ENCODE measurements around the gene POLH. TPM values are rescaled to one million over a fixed set of nuclear protein-coding genes. Genes with fewer than 3 reads are reported as not detected.

The POLH gene
- total and polyA plus RNA-seq, 9 of the 15 experiments (the other 6 are each of a cell fraction or from before 2014, with no cell fraction given) = 5.8 to 31.6 (median 20.6) TPM

DNA sequence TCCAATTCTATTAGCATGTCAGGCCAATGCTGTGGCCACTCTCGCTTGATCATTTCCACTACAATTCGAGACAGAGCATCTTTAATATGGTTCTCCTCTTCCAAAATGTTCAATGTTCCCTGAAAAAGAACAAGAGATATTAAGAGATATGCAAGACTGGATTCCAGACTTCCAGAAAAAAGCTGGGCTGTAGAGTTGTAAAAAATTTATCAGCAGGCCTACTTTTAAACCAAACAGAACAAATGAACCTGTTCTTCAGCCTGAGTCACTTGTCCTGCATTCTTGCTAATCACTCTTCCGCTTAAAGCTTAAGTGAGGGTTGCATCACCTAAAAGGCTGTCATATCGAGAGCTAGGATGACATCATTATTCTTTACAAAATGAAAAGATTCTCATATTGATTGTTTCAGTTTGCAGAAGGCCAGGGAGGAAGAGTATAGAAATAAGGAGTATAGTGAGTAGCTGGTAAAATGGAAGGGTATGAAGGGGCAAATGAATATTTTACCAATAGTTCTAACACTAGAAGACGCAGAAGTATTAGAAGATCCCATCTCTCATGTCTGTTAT is 5.0 kb upstream of the POLH start (continued):
- TF ChIP-seq RHOXF2B (CRISPR knock-in tag; conservative IDR thresholded peaks at IDR 0.05) (no peak), OTX1 (CRISPR knock-in tag; IDR thresholded peaks at IDR 0.05) (no peak), GTF2A2 (tag; IDR thresholded peaks at IDR 0.05) (peak; percentile 50; the same call in 1 of the 2 replicates), ZEB2 (IDR thresholded peaks at IDR 0.05) (no peak; the same call in 1 of the 2 replicates), RNF2 (IDR thresholded peaks at IDR 0.05) (no peak), ARHGAP35 (IDR thresholded peaks at IDR 0.05; ENCODE audit: partially characterized antibody) (no peak), KDM4B (IDR thresholded peaks at IDR 0.05; ENCODE audit: borderline replicate concordance in 2 of 2, low read depth in 1 of 2) (no peak), KLF6 (CRISPR knock-in tag; IDR thresholded peaks at IDR 0.05; ENCODE audit: borderline replicate concordance) (peak; percentile 88), SLC30A9 (CRISPR knock-in tag; IDR thresholded peaks at IDR 0.05) (no peak), ZNF146 (CRISPR knock-in tag; IDR thresholded peaks at IDR 0.05; ENCODE audit: unreplicated experiment) (no peak), ZNF197 (CRISPR knock-in tag; IDR thresholded peaks at IDR 0.05; ENCODE audit: low read depth) (0 out of 2 replicates have a peak, but pooled peaks have one; percentile 37), ZNF253 (CRISPR knock-in tag; conservative IDR thresholded peaks at IDR 0.05) (no peak), KLF13 (tag; IDR thresholded peaks at IDR 0.05; ENCODE audit: borderline replicate concordance, low read depth) (no peak), GTF2F1 (IDR thresholded peaks at IDR 0.05; ENCODE audit: low read depth, low read length) (no peak), NCOA1 (IDR thresholded peaks at IDR 0.05; ENCODE audit: low read depth) (peak; percentile 53; the same call in 1 of the 2 replicates), ZNF174 (CRISPR knock-in tag; IDR thresholded peaks at IDR 0.05) (no peak), PCBP1 (IDR thresholded peaks at IDR 0.05; ENCODE audit: low read depth, low read length, poor library complexity, severe bottlenecking) (no peak), THRAP3 (IDR thresholded peaks at IDR 0.05; ENCODE audit: borderline replicate concordance) (no peak), ZNF551 (CRISPR knock-in tag; IDR thresholded peaks at IDR 0.05) (no peak), HNRNPUL1 (IDR thresholded peaks at IDR 0.05; ENCODE audit: low read length) (no peak), SMAD3 (CRISPR knock-in tag; conservative IDR thresholded peaks at IDR 0.05) (peak; percentile 93)
- TF ChIP-seq, protein P1, sequence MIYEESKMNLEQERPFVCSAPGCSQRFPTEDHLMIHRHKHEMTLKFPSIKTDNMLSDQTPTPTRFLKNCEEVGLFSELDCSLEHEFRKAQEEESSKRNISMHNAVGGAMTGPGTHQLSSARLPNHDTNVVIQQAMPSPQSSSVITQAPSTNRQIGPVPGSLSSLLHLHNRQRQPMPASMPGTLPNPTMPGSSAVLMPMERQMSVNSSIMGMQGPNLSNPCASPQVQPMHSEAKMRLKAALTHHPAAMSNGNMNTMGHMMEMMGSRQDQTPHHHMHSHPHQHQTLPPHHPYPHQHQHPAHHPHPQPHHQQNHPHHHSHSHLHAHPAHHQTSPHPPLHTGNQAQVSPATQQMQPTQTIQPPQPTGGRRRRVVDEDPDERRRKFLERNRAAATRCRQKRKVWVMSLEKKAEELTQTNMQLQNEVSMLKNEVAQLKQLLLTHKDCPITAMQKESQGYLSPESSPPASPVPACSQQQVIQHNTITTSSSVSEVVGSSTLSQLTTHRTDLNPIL (CRISPR knock-in tag; IDR thresholded peaks at IDR 0.05) = peak; percentile 74; the same call in 1 of the 2 replicates
- TF ChIP-seq, protein P2, sequence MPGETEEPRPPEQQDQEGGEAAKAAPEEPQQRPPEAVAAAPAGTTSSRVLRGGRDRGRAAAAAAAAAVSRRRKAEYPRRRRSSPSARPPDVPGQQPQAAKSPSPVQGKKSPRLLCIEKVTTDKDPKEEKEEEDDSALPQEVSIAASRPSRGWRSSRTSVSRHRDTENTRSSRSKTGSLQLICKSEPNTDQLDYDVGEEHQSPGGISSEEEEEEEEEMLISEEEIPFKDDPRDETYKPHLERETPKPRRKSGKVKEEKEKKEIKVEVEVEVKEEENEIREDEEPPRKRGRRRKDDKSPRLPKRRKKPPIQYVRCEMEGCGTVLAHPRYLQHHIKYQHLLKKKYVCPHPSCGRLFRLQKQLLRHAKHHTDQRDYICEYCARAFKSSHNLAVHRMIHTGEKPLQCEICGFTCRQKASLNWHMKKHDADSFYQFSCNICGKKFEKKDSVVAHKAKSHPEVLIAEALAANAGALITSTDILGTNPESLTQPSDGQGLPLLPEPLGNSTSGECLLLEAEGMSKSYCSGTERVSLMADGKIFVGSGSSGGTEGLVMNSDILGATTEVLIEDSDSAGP (CRISPR knock-in tag; IDR thresholded peaks at IDR 0.05) = no peak
- TF ChIP-seq, protein P3, sequence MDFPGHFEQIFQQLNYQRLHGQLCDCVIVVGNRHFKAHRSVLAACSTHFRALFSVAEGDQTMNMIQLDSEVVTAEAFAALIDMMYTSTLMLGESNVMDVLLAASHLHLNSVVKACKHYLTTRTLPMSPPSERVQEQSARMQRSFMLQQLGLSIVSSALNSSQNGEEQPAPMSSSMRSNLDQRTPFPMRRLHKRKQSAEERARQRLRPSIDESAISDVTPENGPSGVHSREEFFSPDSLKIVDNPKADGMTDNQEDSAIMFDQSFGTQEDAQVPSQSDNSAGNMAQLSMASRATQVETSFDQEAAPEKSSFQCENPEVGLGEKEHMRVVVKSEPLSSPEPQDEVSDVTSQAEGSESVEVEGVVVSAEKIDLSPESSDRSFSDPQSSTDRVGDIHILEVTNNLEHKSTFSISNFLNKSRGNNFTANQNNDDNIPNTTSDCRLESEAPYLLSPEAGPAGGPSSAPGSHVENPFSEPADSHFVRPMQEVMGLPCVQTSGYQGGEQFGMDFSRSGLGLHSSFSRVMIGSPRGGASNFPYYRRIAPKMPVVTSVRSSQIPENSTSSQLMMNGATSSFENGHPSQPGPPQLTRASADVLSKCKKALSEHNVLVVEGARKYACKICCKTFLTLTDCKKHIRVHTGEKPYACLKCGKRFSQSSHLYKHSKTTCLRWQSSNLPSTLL (IDR thresholded peaks at IDR 0.05) = no peak
- TF ChIP-seq, protein P4, sequence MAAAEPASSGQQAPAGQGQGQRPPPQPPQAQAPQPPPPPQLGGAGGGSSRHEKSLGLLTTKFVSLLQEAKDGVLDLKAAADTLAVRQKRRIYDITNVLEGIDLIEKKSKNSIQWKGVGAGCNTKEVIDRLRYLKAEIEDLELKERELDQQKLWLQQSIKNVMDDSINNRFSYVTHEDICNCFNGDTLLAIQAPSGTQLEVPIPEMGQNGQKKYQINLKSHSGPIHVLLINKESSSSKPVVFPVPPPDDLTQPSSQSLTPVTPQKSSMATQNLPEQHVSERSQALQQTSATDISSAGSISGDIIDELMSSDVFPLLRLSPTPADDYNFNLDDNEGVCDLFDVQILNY (CRISPR knock-in tag; IDR thresholded peaks at IDR 0.05) = no peak
